Vagina (tissue), 2 donors: Measurements from ENCODE around the gene AMOTL2.

Experiments
- CTCF ChIP-seq, 3 experiments: fragments of 450-650 bp in 2 of 3; fragments of 200-600 bp in 1 of 3; sonication (generic) in 1 of 3; IDR thresholded peaks; one replicate each; pipeline ENCODE4 v1.5.1; 2017 to 2019; ENCODE audit warnings: antibody characterized with exemption in 3 of 3, mild to moderate bottlenecking in 2 of 3, moderate library complexity in 2 of 3
- POLR2A ChIP-seq, 2 donors: fragments of 450-650 bp; IDR thresholded peaks; one replicate each; pipeline ENCODE4 v1.6.1; 2017; ENCODE audit warnings: antibody characterized with exemption in 2 of 2, mild to moderate bottlenecking in 2 of 2, moderate library complexity in 2 of 2

GRCh38 chr3:134315286-134316106 is 58.8 kb downstream of the AMOTL2 start:
- no peak for TF ChIP-seq CTCF (IDR thresholded peaks at IDR 0.05)
- no peak for TF ChIP-seq POLR2A (IDR thresholded peaks at IDR 0.05)
